Activated T-cell treated with anti-CD3 and anti-CD28 coated beads for 48 hours (primary cell): ENCODE measurements around the gene RBPJ.
"Not testable (repeated sequence)": the region's sequence is repeated elsewhere in the genome, so short reads cannot be mapped to it uniquely, and the experiment has no call there.

Source experiments
- DNase-seq: peaks from one replicate; pipeline ENCODE4 v3.0.0-alpha.2; 2020; ENCODE audit warnings: low read depth

RBPJ gene

GRCh38 chr4:26342328-26343037 is 21.7 kb downstream of the RBPJ start:
- DNase-seq, result no peak

- no peak for DNase-seq
These were observed 22.2 kb downstream of the RBPJ start for GRCh38 chr4:26343038-26343398.

- DNase-seq, result no peak
These were observed 24.2 kb downstream of the RBPJ start for GRCh38 chr4:26344901-26345564.

GRCh38 chr4:26345565-26345938 is 24.7 kb downstream of the RBPJ start:
- no peak for DNase-seq

- no peak for DNase-seq
These were observed 25.4 kb downstream of the RBPJ start for GRCh38 chr4:26346203-26346620.

- DNase-seq, result no peak
These were observed 28.7 kb downstream of the RBPJ start for GRCh38 chr4:26349496-26349895.

- no peak for DNase-seq
These were observed 30.9 kb downstream of the RBPJ start for GRCh38 chr4:26351685-26352084.

GRCh38 chr4:26354491-26354890 is 33.7 kb downstream of the RBPJ start:
- no peak for DNase-seq

- no peak for DNase-seq
These were observed 34.7 kb downstream of the RBPJ start for GRCh38 chr4:26355392-26356052.

- no peak for DNase-seq
These were observed 35.3 kb downstream of the RBPJ start for GRCh38 chr4:26356081-26356501.

GRCh38 chr4:26359521-26359920 is 38.7 kb downstream of the RBPJ start:
- DNase-seq, result not testable (repeated sequence)

GRCh38 chr4:26360273-26360672 is 39.5 kb downstream of the RBPJ start:
- no peak for DNase-seq

- DNase-seq, result no peak
These were observed 40.0 kb downstream of the RBPJ start for GRCh38 chr4:26360864-26361263.

- DNase-seq, result no peak
These were observed 40.5 kb downstream of the RBPJ start for GRCh38 chr4:26361297-26361696.

- DNase-seq, result no peak
These were observed 42.1 kb downstream of the RBPJ start for GRCh38 chr4:26362745-26363439.

GRCh38 chr4:26365537-26366150 is 44.8 kb downstream of the RBPJ start:
- DNase-seq, result no peak

- no peak for DNase-seq
These were observed 47.0 kb downstream of the RBPJ start for GRCh38 chr4:26367811-26368210.

GRCh38 chr4:26368685-26369084 is 47.9 kb downstream of the RBPJ start:
- no peak for DNase-seq

- no peak for DNase-seq
These were observed 48.3 kb downstream of the RBPJ start for GRCh38 chr4:26369132-26369531.

GRCh38 chr4:26369581-26369980 is 48.8 kb downstream of the RBPJ start:
- no peak for DNase-seq

- no peak for DNase-seq
These were observed 51.3 kb downstream of the RBPJ start for GRCh38 chr4:26372076-26372475.

GRCh38 chr4:26372525-26373172 is 51.8 kb downstream of the RBPJ start:
- DNase-seq, result peak; percentile 18
